GM18951 (cell line): ENCODE results near the gene RNFT2.

Experiments used
- POLR2A ChIP-seq: IDR thresholded peaks from 4 replicates; pipeline ENCODE4 v1.6.1; 2011; ENCODE audit warnings: mild to moderate bottlenecking; ENCODE audit not compliant: insufficient read length, insufficient read depth; ENCODE audit errors: extremely low read depth
- in situ Hi-C: fragments of 300-500 bp; cut with MboI; formaldehyde crosslinking; loops from one replicate; pipeline ENCODE4 v1.12.0; 2022; ENCODE audit warnings: low sequenced_read_pairs, mixed read lengths, inconsistent platforms; ENCODE audit not compliant: unreplicated experiment

The RNFT2 gene

DNA sequence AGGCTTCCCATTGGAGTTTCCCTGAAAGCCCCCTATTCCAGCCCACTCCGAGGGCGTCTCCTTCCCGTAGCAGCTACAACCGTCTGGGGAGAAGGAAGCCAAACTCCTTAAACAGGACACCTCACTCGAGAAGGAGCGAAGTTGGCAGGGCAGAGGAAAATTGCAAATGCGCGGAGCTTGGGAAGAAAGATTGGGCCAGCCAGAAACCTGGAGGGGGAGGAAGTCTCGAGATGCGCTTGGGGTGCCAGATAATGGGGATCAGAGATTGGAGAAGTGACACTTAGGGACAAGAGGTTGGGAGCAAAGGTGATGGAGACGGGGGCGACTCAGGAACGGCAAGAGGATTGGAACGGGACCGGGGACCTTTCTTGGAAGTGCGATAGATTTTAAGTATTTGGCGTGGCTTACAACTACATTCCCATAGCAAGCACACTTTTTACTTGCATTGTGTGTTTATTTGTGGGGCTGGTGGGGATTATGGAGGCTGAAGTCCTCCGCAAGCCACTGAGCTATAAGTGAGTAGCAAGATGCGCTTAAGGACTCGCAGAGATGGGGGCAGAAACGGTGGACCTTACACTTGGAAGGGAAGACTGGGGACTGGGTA, 142.2 kb downstream of the RNFT2 start:
- TF ChIP-seq POLR2A, result no peak
- in situ Hi-C loops, result no loop called here

DNA sequence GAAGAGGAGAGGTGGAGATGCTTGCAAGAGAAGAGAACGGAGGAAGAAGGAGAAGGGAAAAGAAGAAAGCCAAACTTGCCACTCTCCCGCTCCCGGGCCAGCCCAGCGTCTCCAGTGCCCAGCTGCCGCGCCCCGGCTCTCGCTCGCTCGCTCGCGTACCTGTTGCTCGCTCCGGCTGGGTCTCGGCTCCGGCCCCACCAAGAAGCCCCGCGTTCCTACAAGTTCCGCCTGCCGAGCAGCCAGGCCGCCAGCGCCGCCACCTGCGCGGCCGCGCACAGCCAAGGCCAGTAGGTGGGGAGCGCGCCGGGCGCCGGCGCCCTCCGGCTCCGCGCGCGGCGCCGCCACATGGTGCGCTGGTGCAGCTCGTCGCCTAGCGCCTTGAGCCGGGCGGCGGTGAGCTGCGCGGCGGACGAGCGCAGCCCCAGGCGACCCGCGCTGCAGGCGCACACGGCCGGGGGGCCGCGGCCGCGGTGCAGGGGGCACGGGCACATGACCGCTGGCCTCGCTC, 142.8 kb downstream of the RNFT2 start:
- TF ChIP-seq POLR2A, result no peak
- in situ Hi-C loops, result no loop called here

DNA sequence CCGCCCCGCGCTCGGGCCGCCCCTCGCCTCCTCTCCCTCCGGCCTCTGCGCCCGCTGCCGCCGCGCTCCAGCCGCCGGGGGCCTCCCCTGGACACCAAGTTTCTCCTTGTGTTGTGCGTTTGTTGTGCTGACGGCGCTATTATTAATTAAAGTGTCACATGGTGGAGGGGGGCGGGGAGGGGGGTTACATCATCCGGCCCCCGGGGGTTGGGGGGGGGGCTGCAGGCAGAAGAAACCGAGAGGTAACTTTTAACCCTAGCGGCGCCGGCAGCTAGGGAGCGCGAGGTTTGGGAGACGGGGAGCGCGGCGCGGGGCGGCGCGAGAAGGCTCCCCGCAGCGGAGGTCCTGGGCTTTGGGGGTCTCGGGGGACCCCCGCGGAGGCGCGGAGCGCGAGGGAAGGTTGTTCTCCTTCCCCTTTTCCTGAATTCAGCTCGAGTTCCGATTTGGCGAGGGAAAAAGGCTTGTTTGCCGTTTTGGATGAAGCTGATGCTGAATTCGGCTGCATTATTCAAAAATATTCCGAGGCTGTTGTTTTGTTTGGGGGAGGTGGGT, 143.3 kb downstream of the RNFT2 start, which contains the start of gene HRK:
TSS of gene HRK (minus strand) at position 117 of the 552 bp plus-strand sequence. CDS start 134 bp downstream, outside the sequence.
- in situ Hi-C loops, result no loop called here
- TF ChIP-seq POLR2A, result no peak

DNA sequence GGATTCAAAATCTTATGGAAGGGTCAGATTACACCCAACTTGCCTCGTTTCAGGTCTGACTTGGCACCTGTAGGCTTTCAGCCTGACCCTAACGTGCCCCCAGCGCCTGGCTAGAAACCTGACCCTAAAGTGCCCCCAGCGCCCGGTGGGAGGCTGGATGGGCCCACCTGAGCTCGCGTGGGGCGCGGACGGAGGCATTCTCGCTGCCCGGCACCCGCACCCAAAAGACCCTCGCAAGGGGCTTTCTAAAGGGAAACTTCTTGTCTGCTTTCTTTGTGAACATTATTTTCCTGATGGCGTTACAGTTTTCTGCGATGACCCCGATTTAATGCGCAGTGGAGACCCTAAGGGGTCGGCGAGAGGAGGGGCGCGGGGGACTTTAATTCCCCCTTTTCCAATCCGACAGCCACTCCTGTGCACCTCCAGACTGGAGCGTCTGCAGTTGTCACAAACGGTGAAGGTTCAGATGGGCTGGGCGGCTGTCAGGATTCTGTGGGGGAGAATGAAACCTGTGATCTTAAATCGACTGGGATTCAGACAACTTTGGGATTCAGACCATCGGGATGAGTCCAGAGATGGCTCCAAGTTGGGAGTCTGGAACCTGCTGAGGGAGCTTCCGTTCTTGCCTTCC, 143.9 kb downstream of the RNFT2 start:
- no peak for TF ChIP-seq POLR2A
- in situ Hi-C loops, result no loop called here

DNA sequence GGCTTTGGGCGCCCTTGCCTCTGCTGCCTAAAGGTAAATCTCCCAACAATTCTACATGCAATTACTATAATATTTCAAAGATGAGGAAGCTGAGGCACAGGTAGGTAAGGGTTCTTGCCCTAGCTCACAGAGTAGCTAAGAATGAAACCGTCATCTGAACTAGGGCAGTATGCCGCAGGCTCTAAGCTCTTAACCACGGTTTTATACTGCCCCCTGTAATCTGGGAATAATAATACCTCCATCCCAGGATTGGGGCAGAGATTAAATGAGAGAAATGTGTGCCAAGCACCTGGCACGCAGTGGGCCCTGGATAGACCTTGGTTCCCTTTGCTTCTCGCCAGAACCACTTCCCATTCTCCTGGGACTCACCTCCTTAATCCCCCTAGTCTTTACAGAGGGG, 144.6 kb downstream of the RNFT2 start:
- in situ Hi-C loops, result no loop called here
- no peak for TF ChIP-seq POLR2A

DNA sequence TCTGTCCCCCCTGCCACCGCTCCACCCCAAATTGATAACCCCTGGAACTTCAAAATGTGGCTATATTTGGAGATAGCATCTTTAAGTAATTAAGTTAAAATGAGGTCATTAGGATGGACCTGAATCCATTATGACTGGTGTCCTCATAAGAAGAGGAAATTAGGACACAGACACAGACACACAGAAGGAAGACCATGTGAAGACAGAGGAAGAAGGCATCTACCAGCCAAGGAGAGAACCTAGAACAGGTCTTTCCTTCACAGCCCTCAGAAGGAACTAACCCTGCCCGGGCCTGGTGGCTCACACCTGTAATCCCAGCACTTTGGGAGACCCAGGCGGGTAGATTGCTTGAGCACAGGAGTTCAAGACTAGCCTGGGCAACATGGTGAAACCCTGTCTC, 146.8 kb downstream of the RNFT2 start:
- in situ Hi-C loops, result no loop called here
- no peak for TF ChIP-seq POLR2A

DNA sequence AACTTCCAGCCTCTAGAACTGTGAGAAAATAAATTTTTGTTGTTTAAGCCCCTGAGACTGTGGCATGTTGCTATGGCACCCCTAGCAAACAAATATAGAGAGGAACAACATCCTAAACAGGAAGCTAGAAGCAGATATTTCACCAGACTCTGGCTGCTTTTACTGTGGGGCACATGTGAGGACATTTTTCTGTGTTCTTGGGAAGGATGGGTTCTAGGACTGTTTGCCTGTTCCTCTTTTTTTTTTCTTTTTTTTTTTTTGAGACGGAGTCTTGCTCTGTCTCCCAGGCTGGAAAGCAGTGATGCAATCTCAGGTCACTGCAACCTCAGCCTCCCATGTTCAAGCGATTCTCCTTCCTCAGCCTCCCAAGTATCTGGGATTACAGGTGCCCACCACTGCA, 147.4 kb downstream of the RNFT2 start:
- in situ Hi-C loops, result no loop called here
- TF ChIP-seq POLR2A, result no peak

DNA sequence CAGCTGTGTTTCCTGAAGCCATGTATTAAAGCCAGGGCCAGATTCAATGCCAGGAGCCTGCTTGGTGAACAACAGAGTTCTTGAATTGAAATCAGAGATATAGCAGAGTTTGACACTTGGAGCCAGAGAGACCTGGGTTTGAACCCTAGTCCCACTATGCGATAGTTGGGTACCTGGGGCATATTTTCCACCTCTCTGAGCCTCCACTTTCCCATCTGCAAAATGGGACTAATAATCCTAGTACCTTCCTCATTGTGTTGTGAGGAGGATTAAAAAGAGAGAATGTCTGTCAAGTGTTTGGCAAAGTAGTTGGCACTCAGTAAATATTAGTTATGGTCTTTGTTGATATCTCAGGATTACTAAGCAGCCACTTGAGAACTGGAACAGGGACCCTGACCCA, 149.1 kb downstream of the RNFT2 start:
- no peak for TF ChIP-seq POLR2A
- in situ Hi-C loops, result no loop called here

DNA sequence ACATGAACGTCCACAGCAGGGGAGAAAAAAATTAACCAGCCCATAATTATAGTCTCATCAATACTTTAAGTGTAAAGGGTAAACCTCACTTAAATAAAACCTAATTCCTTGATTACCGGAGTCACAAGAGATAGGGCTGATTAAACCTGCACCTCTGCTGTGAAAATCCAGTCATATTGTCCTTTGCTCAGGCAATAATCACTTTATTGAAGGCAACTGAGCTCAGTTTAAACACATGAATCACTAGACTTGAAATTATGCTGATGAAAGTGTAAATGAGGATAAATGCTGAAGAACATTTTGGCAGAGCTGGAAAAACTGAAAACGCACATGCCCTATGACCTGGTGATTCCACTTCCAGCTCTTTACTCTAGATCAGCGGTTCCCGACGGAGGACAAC, 149.8 kb downstream of the RNFT2 start:
- no peak for TF ChIP-seq POLR2A
- in situ Hi-C loops, result no loop called here

DNA sequence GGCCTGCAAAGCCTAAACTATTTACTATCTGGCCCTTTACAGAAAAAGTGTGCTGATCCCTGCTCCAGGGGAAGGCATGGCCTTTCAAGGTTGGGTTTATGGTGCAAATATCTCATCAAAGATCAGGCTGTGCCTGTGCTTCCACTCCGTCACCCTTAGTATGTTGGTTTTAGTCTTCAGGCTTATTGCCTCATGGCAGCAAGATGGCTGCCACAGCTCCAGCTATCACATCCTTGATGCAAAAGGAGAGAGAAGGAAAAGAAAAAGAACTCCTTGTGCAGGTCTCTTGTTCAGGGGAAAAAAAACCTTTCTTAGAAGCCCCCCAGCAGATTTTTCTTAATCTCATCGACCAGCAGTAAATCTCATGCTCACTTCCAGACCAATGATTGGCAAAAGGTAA, 152.2 kb downstream of the RNFT2 start:
- no peak for TF ChIP-seq POLR2A
- in situ Hi-C loops, result no loop called here

DNA sequence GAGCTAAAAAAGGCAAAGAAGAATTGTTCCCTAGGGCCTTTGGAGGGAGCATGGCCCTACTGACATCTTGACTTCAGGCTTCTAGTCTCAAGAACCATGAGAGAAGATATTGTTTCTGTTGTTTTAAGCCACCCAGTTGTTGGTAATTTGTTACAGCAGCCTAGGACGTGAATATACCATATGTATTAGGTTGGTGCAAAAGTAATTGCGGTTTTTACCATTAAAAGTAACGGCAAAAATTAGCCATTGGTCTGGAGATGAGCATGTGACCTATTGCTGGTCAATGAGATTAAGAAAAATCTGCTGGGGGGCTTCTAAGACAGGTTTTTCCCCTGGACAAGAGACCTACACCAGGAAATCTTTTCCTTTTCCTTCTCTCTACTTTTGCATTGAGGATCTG, 152.9 kb downstream of the RNFT2 start:
- no peak for TF ChIP-seq POLR2A
- in situ Hi-C loops, result no loop called here

DNA sequence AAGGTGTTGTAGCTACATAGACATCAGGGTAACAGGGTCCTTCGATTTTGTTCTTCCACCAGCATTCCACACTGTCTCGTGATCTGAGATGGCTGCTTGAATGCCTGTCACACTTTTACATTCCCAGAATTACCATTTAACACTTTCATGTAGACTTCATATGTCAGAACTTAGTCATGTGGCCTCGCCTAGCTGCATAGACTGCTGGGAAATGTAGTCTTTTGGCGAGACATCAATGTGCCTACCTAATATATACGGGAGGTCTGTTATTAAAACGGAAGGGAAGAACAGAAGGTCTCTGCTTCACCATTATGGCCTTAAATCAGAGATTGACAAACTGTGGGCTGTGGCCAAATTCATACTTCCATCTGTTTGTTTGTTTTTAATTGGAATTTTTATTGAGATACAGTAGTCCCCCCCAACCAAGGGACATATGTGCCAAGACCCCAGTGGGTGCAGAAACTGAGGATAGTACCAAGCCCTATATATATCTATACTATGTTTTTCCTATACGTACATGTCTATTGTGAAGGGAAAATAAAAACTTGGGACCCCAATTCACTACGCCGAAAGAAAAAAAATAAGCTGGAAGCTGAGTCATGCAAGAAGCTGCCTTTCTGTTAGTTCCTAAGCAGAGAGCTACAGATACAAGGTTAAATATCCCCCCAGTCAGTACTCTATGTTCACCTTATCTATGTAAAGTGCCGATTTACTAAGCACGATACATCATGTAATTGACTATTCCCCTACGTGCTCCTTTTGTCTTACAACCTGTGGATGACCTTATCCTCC, 154.4 kb downstream of the RNFT2 start:
- in situ Hi-C loops, result no loop called here
- TF ChIP-seq POLR2A, result no peak

DNA sequence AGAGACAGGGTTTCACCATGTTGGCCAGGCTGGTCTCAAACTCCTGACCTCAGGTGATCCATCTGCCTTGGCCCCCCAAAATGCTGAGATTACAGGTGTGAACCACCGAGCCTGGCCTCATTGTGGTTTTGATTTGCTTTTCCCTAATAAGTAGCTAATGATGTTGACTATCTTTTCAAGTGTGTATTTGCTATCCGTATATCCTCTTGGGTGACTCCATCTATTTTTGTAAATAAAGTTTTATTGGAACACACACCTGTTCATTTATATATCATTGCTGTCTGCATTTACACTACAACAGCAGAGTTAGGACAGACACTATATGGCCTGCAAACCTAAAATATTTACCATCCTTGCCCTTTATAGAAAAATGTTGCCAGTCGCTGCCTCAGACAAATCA, 156.8 kb downstream of the RNFT2 start:
- in situ Hi-C loops, result no loop called here
- no peak for TF ChIP-seq POLR2A

DNA sequence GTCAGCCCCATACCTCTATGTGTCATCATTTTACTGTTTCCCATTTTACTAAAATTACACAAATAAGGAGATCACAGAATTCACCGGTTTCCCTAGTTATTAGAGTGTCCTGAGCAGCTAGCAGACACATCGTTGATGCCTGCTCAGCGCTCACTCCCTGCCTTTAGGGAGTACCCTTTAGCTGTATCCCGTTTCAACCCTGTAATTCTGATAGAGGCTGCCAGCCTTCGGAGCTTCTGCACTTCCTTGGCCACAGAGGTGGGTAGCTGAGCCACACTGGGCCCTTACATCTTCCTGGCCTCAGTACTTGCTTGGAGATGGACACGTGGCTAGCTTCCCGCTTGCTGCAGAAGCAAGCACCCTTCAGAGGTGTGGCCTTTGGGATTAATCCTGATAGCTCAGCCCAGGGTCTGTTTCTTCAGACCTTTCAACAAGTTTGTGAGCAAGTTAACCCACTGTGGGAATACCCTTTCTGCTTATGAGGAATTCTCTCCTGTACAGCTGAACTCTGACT, 158.4 kb downstream of the RNFT2 start:
- TF ChIP-seq POLR2A, result no peak
- in situ Hi-C loops, result no loop called here

DNA sequence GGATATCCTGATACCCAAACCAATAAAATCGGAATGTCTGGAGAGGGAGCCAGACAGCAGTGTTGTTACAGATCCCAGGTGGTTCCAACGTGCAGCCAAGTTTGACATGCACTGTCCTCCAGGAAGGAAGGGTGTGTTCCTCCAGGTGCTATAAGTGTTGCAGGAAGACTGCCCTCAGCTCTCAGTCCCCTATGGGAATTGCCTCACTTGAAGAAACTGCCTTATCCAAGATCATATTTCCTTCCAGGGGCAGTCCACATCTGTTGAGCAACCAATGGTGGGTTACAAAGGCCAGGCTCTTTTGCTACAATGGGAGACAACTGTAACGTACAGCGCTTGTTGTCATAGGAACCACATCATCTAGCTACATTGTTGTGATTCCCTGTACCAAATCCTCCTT, 159.4 kb downstream of the RNFT2 start:
- TF ChIP-seq POLR2A, result no peak
- in situ Hi-C loops, result no loop called here
